GM06990 (cell line): Measurements from ENCODE around the gene OAT.

Experiments
- DNase-seq: peaks from one replicate; pipeline ENCODE4 v3.0.0-alpha.2; 2011; ENCODE audit not compliant: insufficient read length; ENCODE audit errors: extremely low read depth
- H3K27me3 ChIP-seq: replicated peaks from 2 replicates; pipeline ENCODE4 v1.6.0; 2011; ENCODE audit warnings: low read length; ENCODE audit not compliant: control insufficient read depth, insufficient read depth
- H3K36me3 ChIP-seq: 2 replicates; pipeline ENCODE4 v1.5.1; 2011; ENCODE audit warnings: low read length; ENCODE audit not compliant: control insufficient read depth, insufficient read depth
- H3K4me3 ChIP-seq: replicated peaks from 2 replicates; pipeline ENCODE4 v1.5.1; 2011; ENCODE audit warnings: low read depth, mild to moderate bottlenecking, control low read depth, low read length
- TF ChIP-seq, protein P1 (sequence below): IDR thresholded peaks from 2 replicates; pipeline ENCODE4 v1.5.1; 2011; ENCODE audit warnings: low read length, control low read depth, mild to moderate bottlenecking, inconsistent platforms; ENCODE audit not compliant: insufficient read depth, poor library complexity, severe bottlenecking

Gene OAT

DNA sequence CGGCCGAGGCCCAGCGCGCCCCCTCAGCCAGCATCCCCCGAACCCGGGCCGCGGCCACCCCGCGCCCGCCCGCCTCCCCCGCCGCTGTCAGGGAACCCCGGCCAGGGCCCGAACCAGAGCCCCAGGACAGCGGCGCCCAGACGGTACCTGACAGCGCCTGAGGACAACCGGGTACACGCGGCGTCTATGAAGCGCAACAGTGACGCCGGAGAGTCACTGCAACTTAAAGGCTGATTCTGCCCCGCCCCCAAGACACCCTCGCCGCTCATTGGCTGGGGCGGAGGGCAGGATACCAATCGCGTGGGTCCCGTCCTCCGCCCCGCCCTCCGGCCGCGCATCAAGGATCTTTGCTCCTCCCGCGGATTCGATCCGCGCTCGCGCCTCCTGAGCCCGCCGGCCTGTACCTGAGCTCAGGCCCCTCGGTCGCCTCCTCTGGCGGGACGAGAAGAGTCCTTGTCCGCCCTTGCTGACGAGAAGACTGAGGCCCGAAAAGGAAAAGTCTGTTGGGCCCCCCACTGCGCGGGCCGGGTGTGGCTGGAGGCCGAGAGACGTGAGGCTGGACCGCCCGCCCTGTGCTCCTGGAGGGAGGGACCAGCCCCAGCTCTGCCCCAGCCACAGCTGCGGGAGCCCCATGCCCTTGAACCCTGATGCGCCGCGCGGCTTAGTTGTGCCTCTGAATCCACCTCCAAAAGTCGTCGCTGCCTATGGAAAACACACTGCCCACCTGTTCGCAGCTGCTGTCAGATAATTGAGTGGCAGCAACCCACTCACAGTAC lies at the start of gene OAT:
OAT (minus strand) TSS at position 198 of the 776 bp plus-strand sequence. CDS start 6,752 bp downstream, outside the sequence.
- DNase-seq, result peak; percentile 94
- Histone ChIP-seq H3K27me3 (no peaks in the 10 kb centered on the region; the same call in 1 of the 2 replicates), H3K36me3 (no peaks in the 10 kb centered on the region), H3K4me3 (peak within 1 kb of the TSS; percentile 62)
- TF ChIP-seq, protein P1, sequence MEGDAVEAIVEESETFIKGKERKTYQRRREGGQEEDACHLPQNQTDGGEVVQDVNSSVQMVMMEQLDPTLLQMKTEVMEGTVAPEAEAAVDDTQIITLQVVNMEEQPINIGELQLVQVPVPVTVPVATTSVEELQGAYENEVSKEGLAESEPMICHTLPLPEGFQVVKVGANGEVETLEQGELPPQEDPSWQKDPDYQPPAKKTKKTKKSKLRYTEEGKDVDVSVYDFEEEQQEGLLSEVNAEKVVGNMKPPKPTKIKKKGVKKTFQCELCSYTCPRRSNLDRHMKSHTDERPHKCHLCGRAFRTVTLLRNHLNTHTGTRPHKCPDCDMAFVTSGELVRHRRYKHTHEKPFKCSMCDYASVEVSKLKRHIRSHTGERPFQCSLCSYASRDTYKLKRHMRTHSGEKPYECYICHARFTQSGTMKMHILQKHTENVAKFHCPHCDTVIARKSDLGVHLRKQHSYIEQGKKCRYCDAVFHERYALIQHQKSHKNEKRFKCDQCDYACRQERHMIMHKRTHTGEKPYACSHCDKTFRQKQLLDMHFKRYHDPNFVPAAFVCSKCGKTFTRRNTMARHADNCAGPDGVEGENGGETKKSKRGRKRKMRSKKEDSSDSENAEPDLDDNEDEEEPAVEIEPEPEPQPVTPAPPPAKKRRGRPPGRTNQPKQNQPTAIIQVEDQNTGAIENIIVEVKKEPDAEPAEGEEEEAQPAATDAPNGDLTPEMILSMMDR, result peak; percentile 30

DNA sequence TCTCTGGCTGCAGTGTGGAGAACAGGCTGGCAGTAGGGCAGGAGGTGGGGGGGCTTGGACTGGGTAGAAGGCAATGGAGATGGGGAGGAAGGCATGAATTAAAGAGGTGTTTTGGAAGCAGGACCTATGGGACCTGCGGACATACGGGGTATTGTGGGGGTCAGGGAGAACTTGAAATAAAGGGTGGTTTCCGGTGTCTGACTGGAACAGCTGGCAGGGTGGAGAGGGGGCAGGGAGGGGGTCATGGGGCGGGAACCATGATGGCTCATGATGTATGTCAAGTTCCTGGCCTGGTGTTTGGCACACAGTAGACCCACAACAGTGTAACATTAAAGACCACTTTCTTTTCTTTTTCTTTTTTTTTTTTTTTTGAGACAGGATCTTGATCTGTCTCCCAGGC lies 48.4 kb upstream of the OAT start:
- no peaks in the 10 kb centered on the region for H3K36me3 ChIP-seq

DNA sequence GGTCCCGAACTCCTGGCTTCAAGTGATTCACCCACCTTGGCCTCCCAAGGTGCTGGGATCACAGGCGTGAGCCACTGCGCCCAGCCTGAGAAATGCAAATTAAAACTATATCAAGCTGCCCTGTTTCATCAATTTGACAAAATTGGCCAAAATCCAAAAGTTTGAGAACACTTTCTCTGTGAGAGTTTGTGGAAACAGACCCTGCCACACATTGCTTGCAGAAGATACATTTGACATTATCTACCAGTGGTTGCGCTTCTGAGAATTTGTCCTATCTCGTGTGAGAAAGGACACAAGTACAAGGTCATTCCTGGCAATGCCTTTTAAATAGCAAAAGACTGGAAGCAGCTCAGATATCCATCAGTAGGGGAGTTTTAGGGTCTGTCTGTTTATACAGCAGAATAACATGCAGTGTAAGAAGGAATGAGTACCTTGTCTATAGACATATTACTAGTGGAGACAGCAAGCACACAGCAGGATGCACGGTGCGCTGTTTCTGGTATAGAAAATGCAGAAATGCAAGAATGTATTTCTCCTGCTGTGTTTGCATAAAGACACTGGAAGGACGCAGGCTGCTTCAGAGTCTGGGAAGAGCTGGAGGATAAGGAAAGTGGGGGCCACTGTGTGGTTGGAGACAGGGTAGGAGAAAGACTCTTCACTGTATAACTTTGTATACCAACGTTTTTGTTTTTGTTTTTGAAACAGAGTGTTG lies 47.2 kb upstream of the OAT start:
- no peak for DNase-seq
- TF ChIP-seq, protein P1, result no peak
- no peaks in the 10 kb centered on the region for H3K27me3 ChIP-seq
- H3K36me3 ChIP-seq, result no peaks in the 10 kb centered on the region
- no peak overlapping the region for H3K4me3 ChIP-seq

More for the DNA sequence above, 48.4 kb upstream of the OAT start:
- DNase-seq, result no peak
- TF ChIP-seq, protein P1, result no peak
- H3K27me3 ChIP-seq, result no peaks in the 10 kb centered on the region
- H3K4me3 ChIP-seq, result no peak overlapping the region

DNA sequence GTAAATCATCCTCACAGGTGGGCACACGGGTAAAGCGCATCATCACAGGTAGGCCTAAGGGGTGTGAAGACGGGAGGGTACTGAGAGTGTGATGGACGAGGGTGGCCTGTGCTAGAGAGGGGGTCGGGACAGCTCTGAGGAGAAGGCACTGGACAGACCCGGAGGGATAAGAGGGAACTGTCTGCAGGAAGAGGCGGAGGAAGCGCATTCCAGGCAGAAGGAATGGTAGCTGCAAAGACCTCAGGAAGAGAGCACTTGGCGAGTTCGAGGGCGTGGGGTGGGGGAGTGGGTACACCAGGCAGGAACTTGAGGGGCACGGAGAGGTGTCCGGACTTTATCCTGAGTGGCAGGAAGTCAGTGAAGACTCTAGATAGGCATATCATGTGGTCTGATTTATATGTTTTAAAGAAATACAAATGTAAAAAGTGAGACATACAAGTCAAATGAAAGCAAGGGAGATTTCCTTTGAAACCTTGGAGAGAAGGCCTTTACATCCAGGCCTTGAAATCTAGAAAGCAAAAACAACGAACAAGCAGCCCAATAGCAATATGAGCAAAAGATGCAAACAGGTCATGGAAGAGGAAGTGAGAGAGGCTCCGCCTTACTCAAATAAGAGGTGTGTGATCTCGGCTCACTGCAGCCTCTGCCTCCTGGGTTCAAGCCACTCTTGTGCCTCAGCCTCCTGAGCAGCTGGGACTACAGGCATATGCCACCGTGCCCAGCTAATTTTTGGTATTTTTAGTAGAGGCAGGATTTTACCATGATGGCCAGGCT lies 46.5 kb upstream of the OAT start:
- no peak for DNase-seq
- no peak overlapping the region for H3K4me3 ChIP-seq

DNA sequence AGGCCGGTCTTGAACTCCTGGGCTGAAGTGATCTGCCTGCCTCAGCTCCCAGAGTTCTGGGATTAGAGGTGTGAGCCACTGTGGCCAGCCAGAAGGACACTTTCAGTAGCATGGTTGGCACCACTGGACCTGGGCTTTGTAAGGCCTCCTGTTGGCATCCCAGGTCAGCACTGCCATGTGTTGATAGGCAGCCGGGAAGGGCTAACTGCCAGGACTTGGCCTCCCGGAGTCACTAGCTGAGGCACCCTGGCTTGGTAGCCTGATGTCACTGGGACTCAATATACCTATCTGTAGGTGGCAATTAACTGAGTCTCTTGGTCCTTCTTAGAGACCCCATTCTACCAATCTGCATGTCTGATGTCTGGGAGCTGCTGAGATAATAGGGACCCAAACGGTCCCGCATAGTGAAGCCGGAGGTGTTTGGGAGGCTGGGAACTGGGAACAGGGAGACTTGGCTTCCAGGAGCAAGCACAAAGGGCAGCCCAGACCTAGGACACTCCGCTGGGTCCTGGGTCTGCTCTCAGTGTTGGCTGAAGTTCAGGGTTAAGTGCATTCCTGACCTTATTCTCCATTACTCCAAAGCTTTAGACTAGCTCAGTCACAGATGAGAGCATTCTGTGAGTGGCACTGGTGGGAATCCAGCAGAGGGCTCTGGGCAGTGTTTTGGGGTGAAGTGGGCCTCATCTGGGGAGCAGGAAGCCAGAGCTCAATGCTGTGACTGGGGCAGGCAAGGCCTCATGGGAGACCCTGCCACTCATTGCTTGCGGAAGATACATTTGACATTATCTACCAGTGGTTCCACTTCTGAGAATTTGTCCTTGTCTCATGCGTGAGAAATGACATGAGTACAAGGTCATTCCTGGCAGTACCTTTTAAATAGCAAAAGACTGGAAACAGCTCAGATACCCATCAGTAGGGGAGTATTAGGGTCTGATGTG lies 45.6 kb upstream of the OAT start:
- Histone ChIP-seq H3K36me3 (no peaks in the 10 kb centered on the region), H3K4me3 (no peak overlapping the region), H3K27me3 (no peaks in the 10 kb centered on the region)
- TF ChIP-seq, protein P1, result no peak
- DNase-seq, result no peak

More for the DNA sequence above, 46.5 kb upstream of the OAT start:
- Histone ChIP-seq H3K36me3 (no peaks in the 10 kb centered on the region), H3K27me3 (no peaks in the 10 kb centered on the region)
- TF ChIP-seq, protein P1, result no peak
